Stimulated activated CD4-positive, alpha-beta T cell treated with anti-CD3 and anti-CD28 coated beads, Interleukin-1b, Interleukin-23, amount 100 ng/mL, for 4 hours (primary cell): ENCODE measurements around the gene DOK7.

Source experiments
- DNase-seq, 2 donors: peaks; one replicate each; pipeline ENCODE4 v3.0.0-alpha.2; 2020; ENCODE audit warnings: low read depth in 2 of 2

Gene DOK7

DNA sequence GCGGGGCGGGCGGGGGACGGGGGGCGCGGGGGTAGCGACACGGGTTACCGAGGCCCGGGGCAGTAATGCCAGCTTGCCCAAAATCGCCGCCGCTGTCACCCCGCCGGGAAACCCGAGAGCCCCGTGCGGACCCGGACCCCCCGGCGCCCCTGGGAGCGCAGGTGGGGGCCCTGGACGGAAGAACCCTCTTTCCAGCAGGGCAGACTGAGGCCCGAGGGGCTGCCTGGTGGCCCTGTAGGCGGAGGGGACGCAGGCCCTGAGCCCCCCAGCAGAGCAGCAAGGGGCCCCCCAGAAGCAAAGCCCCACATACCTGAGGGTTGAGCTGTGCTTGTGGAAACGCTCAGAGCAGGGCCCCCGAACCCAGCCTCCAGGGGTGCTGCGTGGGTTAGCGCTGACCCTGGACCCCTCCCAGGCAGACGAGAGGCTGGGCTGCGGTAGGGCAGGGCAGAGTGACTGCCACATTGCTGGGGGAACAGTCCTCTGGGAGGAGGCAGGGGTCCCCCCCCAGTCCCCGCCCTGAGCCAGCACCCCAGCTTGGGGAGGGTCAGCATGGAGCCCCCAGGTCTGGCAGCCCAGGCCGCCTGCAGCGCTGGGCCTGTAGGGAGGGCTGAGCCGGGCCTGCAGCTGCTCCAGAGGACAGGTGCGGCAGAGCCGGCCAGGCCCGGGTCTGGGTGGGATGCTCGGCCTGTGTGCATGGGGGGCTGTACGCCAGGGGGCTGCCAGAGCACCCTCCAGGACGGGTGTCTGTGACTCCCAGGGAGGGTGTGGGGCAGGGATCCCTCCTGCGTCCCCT, 646 bp downstream of the DOK7 start:
- DNase-seq, result no peak

DNA sequence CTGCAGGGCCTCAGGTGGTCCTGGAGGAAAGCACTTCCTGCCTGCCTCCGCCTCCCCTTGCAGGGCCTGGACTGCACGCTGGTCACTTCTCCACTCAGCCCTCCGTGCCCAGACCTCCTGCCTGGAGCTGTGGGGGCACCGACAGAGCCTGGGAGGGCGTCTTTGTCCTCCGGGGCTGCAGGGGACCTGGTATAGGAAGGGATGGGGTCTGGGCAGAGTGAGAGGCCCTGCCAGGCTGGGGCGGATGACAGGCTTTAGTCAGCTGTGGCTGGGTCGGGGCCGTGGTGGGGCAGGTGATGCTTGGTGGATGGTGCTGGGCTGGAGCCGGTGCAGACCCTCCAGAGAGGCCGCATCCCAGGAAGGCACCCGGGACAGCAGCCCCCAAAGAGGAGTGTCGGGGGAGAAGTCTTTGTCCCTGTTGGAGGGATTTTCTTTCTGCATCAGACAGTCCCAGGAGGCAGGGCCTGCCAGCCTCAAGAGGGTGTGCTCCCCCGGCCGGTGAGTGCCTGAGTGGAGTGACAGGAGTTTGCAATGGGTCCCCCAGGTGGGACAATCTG, 1.3 kb downstream of the DOK7 start:
- DNase-seq, result no peak

DNA sequence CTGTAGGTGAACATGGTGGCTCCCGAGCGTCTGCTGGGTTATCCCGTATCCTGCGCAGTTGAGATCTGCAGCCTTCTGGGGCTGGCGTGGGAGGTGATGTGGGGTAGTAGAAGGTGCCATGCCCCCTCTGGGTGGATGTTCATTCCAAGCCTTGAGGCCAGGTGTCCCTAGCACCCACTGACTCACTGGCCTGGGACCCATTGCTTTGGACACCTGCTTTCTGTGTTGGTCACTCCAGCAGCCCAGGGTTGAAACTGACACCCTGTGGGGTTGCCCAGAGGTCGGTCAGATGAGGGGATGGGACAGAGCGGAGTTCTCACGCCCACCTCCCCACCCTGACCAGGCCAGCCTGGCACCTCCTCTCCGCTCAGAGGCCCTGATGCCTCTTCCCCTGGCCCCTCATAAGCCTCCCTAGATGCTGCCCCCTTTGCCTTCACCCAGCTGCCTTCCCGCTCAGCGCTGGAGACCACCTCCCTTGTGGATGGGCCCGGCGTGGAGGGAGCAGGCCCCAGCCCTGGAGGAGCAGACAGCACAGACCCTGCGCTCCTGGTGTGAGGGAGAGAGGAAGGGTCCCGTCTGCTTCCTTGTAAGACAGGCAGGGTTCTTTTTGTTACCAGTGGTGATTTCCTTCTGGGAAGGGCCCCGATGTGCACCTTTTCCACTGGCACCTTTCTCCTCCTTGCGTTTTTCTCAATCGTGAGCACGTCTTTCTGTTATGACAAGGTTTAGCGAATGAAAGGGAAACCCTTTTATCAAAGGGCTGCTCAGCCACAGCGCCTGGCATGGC, 2.0 kb downstream of the DOK7 start:
- DNase-seq, result no peak

DNA sequence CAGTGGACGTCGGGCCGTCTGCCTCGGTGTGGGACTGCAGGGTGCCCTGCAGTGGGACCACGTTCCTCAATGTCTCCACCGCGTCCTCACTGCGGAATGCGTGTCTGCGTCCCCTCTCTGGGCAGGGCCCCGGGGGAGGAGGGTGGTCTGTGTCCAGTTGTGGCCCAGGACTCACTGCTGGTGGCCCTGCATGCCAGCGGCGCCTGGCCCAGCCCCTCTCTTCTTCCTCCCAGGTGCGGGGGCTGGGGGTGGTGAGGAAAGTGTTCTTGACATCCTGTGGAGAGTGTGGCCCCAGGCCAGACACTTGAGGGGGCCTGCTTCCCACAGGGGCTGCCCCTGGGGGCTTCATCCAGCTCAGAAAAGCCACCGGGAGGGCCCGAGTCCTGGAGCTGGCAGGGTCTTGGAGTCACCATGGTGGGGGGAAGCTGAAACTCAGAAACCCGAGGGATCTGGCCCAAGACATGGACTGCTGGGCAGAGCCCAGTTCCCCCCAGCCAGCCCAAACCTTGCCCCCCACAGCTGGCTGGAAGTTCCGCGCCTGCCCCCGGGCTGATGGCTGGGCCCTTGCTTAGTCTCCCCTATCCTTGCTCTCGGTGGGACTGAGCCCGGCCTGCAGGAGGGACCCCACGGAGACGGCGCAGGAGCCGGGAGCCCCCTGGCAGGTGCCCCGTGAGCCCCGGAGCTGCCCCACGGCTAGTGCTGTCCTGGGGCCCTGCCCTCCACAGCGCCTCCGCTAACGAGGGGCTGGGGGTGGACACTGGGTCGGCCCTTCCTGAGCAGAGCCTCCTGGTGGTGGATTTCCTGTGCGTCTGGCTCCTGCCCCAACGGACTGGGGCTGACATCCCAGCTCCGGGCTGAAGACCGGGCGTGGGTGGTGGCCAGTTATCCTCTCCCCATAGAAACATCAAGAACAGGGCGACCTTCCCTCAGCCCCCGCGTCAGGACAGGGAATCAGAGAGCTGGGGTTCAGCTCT, 2.9 kb downstream of the DOK7 start:
- DNase-seq, result no peak

DNA sequence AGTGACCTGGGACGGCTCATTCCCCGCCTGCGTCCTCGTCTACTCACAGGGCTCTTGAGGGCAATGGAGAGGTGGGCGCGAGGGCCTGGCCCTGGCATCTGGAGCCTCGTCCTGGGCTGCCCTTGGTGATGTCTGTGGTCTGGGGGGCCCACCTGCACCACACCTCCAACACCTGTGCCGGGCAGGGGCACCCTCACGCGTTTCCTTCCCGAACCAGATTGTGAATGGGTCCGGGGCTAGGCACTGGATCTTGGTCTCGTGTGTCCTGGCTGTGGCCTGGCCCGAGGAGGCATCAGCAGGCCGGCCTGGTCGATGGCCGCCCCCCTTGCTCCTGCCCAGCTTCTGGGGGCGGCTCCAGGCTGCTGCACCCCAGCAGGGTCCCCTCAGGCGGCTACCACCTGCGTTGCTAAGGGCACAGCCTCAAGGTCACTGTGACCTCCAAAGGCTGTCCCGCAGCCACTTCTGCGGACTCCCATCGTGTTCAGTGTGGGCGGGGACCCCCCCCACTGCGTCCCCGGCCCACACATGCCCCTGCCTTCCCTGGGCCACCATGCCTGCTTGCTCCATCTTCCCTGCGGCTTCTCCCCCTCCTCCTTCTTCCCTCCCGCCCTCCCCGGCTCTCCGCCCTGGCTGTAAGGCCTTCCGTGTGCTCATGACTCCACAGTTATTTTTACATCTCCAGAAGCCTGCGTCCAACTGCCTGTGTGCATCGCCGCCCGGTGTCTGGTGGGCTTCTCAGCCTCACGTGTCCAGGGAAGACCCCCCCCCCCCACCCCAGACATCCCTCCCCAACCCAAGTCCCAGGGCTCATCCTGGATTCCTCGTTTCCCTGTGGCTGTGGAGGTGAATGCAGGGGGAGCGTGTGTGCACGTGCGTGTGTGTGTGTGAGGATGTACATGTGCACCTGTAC, 3.8 kb downstream of the DOK7 start:
- no peak for DNase-seq

DNA sequence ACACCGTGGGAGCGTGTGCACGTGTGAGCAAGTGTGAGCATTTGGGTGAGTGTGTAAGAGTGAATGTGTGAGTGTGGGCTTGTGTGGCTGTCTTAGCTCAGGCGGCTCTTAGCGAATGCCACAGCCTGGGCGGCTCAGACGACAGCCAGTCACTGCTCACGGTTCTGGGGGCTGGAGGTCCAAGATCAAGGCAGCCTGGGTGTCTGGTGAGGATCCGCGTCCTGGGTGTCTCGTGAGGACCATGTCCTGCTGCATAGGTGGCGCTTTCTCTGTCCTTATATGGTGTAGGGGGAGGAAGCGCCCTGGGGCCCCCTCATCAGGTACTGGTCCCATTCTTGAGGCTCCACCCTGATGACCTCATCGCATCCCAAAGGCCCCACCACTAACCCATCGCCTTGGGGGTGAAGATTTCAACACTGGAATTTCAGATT, 4.5 kb downstream of the DOK7 start:
- DNase-seq, result no peak

DNA sequence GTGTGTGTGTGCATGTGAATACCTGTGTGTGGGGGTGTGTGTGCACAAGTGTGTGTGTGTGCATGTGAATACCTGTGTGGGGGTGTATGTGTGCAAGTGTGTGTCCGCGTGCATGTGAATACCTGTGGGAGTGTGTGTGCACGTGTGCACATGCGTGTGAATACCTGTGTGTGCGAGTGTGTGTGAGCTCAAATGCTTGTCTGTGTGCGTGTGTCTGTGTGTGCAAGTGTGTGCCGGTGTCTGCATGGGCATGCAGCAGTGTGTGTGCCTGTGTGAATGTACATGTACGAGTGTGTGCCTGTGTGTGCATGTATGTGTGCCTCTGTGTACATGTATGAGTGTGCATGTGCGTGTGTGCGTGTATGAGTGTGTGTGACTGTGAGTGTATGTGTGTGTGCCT, 5.0 kb downstream of the DOK7 start:
- DNase-seq, result no peak

DNA sequence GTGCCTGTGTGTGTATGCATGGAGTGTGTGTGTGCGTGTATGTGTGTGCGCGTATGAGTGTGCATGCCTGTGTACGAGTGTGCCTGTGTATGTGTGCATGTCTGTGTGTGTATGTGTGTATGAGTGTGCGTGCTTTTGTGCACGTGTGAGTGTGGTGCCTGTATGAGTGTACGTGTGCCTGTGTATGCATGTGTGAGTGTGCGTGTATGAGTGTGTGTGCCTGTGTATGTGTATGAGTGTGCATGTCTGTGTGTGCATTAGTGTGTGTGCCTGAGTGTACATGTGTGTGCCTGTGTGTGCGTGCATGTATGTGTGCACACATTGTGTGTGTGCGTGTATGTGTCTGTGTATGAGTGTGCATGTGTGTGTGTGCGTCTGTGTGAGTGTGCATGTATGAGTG, 5.7 kb downstream of the DOK7 start:
- DNase-seq, result no peak

DNA sequence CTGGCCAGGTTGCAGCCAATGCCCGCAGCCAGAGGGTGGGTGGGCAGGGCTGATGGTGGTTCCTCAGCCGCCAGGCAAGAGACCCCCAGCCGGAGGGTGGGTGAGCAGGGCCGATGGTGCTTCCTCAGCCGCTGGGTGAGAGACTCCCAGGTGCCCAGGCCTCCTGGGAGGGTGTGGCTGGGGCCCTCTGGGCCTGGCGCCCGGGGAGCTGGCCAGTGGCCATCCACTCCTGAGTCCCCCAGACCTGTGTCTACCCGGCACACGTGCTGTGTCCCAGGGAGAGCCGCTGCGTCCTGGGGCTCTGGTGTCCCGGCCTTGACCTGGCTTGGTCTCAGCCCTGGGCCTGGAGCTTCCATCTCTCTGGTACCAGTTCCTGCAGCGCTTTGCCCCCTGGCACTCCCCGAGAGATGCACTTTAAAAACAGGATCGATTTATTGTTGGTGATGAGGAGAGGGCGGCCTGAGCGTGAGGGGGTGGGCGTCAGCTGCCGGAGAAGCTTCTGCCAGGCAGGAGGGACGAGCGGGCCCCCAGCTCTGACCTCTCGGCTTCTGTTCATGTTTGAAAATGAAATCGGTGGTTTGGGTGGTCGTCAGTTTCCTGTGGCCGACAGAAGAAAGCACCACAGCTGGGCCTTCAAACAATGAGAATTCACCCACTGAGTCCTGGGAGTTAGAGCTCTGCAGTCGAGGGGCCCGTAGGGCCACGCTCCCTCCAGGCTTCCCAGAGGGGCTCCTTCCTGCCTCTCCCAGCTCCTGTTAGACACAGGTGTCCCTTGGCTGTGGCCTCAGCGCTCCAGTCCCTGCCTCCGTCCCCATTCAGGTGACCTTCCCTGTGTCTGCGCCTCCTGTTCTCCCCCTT, 6.5 kb downstream of the DOK7 start:
- no peak for DNase-seq

DNA sequence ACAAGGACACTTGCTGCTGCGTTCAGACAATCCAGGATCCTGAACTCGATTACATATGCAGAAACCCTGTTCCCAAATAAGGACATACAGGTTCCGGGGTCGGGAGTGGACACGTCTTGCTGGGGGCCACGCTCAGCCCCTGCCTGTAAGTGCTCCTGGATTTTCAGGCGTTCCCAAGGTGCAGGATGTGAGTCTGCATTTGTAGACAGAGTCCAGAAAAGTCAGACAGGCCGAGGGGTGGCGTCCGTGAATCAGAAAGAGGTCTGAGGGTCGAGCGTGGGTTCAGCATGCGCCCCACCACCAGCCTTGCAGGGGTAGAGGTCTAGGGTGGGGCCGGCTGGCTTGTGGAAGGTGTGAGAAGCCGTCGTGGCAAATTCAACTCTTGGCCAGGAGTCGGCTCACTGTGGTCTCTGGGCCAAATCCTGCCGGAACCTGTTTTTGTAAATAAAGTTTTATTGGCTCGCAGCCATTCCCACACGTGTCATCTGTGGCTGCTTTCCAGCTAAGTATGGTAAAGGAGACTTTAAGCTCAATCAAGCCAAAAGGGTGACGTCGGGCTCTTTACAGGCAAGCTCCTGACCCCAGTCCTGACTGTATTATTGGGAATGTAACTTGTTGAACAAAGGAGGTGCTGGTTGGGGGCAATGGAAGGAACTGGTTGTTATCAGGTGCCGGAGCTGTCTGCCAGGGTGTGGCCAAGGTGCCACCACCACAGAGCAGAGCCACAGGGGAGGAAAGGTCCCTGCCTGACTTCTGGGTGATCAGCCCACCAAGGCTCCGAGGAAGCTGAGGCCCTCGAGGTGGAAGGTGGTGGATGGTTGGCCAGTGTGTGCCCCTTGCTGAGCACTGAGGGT, 7.4 kb downstream of the DOK7 start:
- no peak for DNase-seq

DNA sequence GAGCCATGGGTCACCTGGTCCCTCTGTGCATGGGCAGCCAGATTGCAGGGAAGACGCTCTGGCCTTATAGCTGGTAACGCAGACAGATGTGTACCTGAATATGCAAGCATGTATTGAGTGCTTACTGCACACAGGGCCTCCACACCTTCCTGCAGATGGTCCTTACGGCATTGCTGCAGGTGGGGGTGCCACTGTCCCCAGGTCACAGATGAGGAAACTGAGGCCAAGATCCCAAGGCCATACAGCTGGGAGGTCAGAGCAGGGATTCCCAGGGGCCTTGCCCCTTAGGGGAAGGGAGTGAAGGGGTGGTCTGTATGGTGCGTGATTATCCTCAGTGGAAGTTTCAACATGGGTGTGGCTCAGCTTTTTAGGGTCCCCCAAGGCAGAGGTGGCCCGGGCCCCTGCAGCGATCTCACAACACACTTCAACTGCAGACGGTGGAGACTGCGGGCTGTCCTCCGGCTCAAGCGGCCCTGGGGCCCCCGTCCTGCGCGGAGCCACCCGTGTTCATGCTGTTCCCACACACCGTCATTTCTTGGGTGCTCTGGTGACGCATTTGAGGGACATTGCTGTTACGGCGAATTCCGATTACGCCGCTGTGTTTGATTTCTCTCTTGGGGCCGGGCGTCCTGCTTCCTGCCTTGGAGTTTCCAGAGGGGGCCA, 8.1 kb downstream of the DOK7 start:
- DNase-seq, result no peak

DNA sequence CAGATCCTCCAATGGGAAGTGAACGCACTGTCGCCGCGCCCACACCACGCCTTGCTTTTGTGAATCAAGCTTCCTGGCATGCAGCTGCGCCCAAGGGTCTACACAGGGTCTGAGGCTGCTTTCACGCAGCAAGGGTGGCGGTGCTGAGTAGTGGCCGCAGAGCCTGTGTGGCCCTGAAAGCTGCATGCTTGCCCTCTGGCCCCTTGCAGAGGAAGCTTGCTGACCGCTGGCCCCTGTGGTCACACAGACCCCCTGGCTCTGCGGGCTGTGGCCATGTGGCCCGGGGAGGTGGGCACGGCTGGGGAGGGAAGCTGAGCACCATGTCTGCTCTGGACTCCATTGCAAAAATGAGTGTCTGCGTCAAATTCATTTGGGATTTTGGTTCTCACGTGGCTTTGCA, 8.8 kb downstream of the DOK7 start:
- DNase-seq, result no peak

DNA sequence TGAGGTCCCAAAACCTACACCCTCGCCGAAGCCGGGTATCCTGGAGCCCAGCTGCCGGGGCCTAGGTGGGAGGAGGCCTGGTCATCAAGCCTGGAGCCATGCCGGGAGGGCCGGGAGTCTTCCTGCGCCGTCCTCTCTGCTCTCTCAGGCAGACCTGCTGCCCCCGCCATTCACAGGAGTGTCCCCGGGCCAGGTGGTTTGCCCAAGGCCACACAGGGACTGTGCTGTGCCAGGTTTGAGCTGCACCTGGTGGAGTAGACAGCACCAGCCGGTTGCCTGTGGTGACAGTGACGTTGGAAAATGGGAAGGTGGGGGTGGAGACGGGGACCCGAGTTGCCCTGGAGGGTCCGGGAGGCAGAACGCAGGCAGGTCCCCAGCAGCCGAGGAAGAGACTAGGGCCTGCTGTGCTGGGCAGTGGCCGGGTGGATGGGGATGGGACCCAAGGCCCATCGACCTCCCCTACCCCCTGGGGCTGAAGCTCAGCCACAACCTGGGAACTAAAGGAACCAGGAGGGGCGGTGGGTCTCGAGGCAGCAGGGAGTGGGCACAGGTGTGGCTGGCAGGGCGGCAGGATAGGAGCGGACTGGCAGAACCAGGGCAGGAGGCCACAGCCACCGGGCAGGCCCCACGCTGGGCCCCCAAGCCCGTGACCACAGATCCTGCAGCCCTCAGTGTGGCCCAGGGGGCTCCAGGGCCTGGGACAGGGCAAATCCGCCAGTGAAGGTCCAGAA, 9.5 kb downstream of the DOK7 start:
- no peak for DNase-seq

DNA sequence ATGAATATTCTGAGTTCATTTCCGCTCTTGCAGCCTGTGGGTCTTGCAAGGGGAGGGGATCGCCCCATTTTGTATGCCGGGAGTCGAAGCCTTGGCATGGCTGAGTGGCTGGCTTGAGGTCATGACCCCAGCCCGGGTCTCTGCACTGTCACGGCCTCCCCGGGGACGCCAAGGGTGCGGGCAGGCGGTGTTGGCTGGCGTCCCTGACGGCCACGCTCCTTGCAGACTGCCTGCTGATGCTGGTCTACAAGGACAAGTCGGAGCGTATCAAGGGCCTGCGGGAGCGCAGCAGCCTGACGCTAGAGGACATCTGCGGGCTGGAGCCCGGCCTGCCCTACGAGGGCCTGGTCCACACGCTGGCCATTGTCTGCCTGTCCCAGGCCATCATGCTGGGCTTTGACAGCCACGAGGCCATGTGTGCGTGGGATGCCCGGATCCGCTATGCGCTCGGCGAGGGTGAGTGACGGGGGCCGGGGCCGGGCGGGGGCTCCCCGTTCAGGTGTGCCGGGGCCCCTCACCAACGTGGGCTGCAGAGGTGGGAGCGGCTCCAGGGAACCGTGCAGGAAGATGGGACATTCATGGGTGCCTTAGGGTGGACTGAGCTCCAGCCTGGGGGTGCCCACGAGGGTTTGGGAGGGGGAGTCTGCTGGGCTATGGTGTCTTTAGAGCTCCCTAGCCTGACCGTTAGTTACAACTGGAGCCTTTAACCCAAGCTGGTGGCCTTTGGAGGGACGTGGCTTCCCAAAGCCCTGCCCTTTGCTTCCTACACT, 10.3 kb downstream of the DOK7 start:
- no peak for DNase-seq

DNA sequence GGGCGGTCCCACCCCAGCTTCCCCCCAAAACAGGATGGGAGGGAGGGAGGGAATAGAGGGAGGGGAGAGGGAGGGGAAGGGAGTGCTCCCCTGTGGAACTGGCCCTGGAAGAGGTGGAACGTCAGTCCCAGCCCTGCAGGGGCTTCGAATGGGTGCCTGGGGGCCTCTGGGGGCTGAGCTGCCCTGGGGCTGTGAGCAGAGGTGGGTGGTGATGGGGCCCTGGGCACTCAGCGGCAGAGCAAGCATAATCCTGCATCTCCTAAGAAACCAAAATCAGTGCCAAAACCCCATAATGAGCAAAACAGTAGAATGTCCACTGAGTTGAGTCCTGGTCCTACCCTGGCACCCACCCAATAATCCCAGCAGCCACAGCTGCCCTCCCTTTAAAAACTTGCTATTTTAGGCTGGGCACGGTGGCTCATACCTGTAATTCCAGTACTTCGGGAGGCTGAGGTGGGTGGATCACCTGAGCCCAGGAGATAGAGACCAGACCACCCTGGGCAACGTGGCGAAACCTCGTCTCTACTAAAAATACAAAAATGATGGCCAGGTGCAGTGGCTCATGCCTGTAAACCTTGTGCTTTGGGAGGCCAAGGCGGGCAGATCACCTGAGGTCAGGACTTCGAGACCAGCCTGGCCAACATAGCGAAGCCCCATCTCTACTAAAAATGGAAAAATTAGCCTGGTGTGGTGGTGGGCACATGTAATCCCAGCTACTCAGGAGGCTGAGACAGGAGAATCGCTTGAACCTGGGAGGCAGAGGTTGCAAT, 11.1 kb downstream of the DOK7 start:
- DNase-seq, result no peak
